ENCODE measurements around the gene IQCK.

GRCh38 chr16:19712418-19713058 lies 5.5 kb upstream of the IQCK start:
- no peak for TF ChIP-seq CTCF (IDR thresholded peaks at IDR 0.05)
- no peak for TF ChIP-seq POLR2A (IDR thresholded peaks at IDR 0.05)
